ENCODE data around the gene WFS1.

Gene WFS1

GRCh38 chr4:6264225-6264540 is 5.5 kb upstream of the WFS1 start:
- peaks cover 27% of the 10 kb centered on the region for H3K4me1 Mint-ChIP-seq
- no peak for ATAC-seq
- peaks cover 31% of the 10 kb centered on the region for H3K27me3 Mint-ChIP-seq
- no peaks in the 10 kb centered on the region for H3K36me3 Mint-ChIP-seq
- H3K4me3 Mint-ChIP-seq, result no peak overlapping the region
- no peaks in the 10 kb centered on the region for H3K9me3 Mint-ChIP-seq
- no peak overlapping the region for H3K27ac Mint-ChIP-seq

- no peaks in the 10 kb centered on the region for H3K9me3 Mint-ChIP-seq
- no peak for ATAC-seq
- peaks cover 29% of the 10 kb centered on the region for H3K4me1 Mint-ChIP-seq
- H3K27ac Mint-ChIP-seq, result no peak overlapping the region
- H3K4me3 Mint-ChIP-seq, result no peak overlapping the region
- no peaks in the 10 kb centered on the region for H3K36me3 Mint-ChIP-seq
- peaks cover 22% of the 10 kb centered on the region for H3K27me3 Mint-ChIP-seq
Measured at GRCh38 chr4:6265546-6265945, 4.1 kb upstream of the WFS1 start.

DNA sequence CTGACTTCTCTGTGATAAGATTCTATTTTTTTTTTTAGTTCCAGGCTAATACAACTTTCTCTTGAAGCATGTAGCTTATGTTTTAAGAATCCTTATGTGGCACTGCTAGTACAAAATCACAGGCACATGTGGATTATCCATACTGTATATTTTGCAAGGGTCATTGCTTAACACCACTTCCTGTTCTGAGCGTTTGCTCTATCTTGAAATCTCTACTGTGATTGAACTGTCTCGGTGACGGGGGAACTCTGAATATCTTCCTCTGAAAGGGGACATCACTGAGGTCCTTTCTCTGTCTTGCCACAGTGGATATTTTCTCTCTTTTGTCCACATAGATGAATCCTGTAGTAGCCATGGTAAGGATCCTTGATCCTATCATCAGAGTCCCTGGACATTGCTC is 2.1 kb upstream of the WFS1 start:
- Mint-ChIP-seq H3K27ac (no peak overlapping the region), H3K36me3 (no peaks in the 10 kb centered on the region), H3K27me3 (peaks cover 2% of the 10 kb centered on the region), H3K9me3 (no peaks in the 10 kb centered on the region), H3K4me1 (peaks cover 24% of the 10 kb centered on the region), H3K4me3 (no peak overlapping the region)
- ATAC-seq, result no peak

GRCh38 chr4:6268650-6269615 is 717 bp upstream of the WFS1 start:
- peaks cover 24% of the 10 kb centered on the region for H3K4me1 Mint-ChIP-seq
- H3K36me3 Mint-ChIP-seq, result no peaks in the 10 kb centered on the region
- peak overlapping the region; percentile 56 for H3K27ac Mint-ChIP-seq
- H3K4me3 Mint-ChIP-seq, result peak overlapping the region; percentile 83
- H3K9me3 Mint-ChIP-seq, result no peaks in the 10 kb centered on the region
- ATAC-seq, result peak; percentile 17
- H3K27me3 Mint-ChIP-seq, result no peaks in the 10 kb centered on the region

GRCh38 chr4:6270636-6271121 is 1.0 kb downstream of the WFS1 start:
- Mint-ChIP-seq H3K9me3 (no peaks in the 10 kb centered on the region), H3K4me1 (peaks cover 24% of the 10 kb centered on the region), H3K36me3 (no peaks in the 10 kb centered on the region), H3K27me3 (no peaks in the 10 kb centered on the region), H3K27ac (no peak overlapping the region), H3K4me3 (peak overlapping the region; percentile 72)
- no peak for ATAC-seq

DNA sequence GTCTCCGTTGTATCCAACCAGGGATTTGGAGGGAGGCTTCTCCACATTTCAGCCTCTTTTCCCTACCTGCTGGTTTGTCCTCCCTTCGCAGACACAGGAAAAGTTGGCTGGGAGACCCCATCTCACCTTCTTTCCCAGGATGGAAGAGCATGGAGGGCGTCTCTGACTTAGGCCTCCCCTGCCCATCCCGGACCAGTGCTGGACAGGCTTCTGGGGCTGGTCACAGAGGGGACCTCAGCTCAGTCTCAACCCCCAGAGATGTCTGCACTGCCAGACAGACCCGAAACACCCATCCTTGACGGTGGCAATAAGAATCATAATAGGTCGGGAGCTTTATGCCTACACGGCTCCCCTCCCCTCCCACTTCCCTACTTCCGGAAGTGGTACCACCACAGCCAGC is 1.6 kb downstream of the WFS1 start:
- Mint-ChIP-seq H3K4me1 (peaks cover 24% of the 10 kb centered on the region), H3K36me3 (no peaks in the 10 kb centered on the region), H3K27me3 (no peaks in the 10 kb centered on the region), H3K27ac (no peak overlapping the region), H3K9me3 (no peaks in the 10 kb centered on the region), H3K4me3 (peak overlapping the region; percentile 14)
- no peak for ATAC-seq

DNA sequence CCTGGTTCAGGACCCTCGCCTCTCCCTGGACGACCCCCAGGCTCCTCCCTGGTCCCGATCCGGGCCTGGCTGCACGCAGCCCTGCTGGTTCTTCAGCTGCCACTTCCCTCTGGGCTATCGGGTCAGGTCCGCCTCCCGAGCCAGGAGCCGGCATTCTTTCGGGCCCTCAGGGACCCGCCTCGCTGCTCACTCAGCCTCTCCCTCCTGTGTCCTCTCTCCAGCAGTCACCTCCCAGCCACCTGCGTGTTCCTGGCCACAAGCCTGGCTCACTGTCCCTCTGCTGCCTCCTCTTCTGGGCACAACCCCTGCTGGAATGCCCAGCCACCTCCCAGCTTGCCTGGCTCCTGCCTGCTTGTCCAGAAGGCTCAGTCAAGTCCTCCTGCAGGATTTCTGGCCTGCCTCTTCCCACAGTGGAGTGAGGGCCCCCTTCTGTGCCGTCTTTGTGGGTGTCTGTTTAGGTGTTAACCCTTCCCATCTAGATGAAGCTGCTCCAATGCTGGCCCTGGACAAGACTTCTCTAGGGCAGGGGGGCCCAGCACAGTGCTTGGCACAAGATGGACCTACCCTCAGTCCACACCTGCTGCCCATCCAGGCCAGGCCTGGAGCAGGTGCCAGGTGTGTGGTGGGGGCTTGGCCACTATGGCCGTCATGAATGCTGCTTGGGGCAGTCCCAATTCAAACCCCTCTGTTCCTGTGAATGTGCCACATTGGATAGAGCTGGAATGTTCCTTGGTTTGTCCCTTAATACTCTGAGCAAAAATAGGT is 2.2 kb downstream of the WFS1 start:
- Mint-ChIP-seq H3K27ac (no peak overlapping the region), H3K4me3 (peak overlapping the region; percentile 48), H3K4me1 (peaks cover 24% of the 10 kb centered on the region)

GRCh38 chr4:6272863-6273660 is 3.4 kb downstream of the WFS1 start:
- Mint-ChIP-seq H3K36me3 (no peaks in the 10 kb centered on the region), H3K27ac (no peak overlapping the region), H3K4me3 (no peak overlapping the region), H3K27me3 (no peaks in the 10 kb centered on the region), H3K4me1 (peaks cover 13% of the 10 kb centered on the region), H3K9me3 (no peaks in the 10 kb centered on the region)
- ATAC-seq, result no peak

More for the DNA sequence above, 2.2 kb downstream of the WFS1 start:
- ATAC-seq, result no peak
- Mint-ChIP-seq H3K27me3 (no peaks in the 10 kb centered on the region), H3K36me3 (no peaks in the 10 kb centered on the region), H3K9me3 (no peaks in the 10 kb centered on the region)

DNA sequence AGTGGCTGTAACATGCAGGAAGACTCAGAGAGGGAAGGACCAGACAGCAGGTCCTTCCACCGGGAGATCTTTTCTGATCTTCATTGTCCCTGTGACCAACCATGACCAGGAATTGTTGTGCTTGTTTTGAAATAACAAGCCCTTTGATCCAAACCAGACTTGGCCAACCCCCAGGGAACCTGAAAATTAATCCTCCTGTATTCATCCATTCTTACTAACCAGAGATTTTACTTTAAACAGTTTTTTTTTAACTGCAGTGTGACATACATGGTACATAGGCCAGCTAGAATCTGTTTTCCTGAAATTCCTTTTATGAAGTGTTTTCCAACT is 4.0 kb downstream of the WFS1 start:
- Mint-ChIP-seq H3K4me1 (peaks cover 10% of the 10 kb centered on the region), H3K9me3 (no peaks in the 10 kb centered on the region), H3K36me3 (no peaks in the 10 kb centered on the region), H3K27me3 (no peaks in the 10 kb centered on the region), H3K27ac (no peak overlapping the region), H3K4me3 (no peak overlapping the region)
- ATAC-seq, result no peak

DNA sequence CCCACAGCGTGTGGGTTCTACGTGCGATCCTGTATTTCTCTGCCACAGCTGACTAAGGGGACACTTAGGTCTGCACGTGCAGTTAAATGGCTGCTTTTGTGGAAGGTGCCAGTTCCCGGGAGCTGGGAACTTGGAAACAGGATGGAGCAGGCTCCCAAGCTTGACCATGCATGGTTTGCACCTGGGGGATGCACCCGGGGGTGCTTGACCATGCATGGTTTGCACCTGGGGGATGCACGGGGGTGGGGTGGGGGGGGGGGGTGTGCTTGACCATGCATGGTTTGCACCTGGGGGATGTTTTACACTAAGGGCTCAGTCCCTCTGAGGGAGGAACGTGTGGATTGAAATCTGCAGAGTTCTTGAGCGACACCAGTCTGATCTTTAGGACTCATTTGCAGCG is 5.7 kb downstream of the WFS1 start:
- Mint-ChIP-seq H3K9me3 (no peaks in the 10 kb centered on the region), H3K27me3 (no peaks in the 10 kb centered on the region), H3K36me3 (no peaks in the 10 kb centered on the region), H3K4me1 (peaks cover 7% of the 10 kb centered on the region), H3K4me3 (no peak overlapping the region), H3K27ac (no peak overlapping the region)
- ATAC-seq, result no peak

DNA sequence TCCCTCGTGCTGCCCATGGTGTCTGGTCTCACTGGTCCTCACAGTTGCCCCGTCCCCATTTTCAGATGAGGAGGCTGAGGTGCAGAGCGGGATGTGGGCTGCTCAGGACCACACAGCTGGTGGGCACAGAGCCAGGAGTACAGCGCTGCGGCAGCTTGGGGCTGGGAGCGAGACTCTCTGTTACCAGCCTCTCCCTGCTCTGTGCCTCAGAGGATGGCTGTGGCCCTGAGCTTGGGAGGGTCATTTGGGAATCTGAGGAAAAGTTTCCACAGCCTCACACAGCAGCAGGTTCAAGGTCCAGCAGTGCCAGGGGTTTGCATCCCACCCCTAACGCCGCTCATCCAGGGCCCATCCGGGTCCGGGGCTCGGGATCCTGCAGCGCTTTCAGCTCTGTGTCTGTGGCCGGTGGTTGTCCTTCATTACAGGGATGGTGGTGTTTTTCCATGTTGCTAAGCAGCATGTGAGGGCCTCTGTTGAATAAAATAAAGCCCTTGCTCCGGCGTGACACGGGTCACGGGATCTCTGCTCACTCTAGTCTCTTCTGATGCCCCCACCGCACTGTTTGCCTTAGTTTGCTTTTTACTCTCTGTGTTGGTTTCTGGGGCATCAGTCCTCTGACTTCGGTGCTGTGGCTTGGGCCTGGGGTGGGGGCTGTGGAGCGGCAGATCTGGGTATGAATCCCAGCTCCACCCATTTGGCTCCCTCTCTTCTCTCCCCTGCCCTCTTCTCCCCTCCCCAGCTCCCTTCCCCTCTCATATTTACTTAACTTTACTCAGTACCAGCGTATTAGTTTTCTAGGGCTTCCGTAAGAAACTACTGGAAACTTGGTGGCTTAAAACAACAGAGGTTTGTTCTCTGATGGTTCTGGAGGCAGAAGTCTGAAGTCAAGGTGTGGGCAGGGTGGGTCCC is 6.5 kb downstream of the WFS1 start:
- Mint-ChIP-seq H3K36me3 (peaks cover 7% of the 10 kb centered on the region), H3K4me3 (no peak overlapping the region), H3K4me1 (peaks cover 7% of the 10 kb centered on the region), H3K27me3 (no peaks in the 10 kb centered on the region), H3K9me3 (no peaks in the 10 kb centered on the region), H3K27ac (no peak overlapping the region)
- no peak for ATAC-seq

DNA sequence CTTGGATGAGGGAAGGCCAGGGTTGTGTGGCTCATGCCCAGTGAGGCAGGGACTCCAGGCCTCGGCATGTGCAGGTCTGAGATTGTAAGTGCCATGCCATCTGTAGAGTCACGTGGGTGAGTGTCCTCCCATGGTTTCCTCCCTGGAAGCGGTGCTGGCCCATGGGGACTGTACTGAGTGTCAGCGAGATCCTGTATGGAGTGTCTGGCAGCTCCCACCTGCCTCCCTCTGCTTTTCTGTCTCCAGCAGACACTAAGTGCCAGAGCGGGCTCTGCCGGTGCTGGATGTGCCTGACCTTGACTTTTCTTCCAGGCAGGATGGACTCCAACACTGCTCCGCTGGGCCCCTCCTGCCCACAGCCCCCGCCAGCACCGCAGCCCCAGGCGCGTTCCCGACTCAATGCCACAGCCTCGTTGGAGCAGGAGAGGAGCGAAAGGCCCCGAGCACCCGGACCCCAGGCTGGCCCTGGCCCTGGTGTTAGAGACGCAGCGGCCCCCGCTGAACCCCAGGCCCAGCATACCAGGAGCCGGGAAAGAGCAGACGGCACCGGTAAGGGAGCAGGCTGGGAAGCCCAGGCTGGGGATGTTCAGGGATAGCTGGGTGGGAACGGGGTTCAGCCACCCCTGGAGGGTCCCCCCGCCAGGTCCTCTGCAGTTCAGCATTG is 7.6 kb downstream of the WFS1 start:
- Mint-ChIP-seq H3K27me3 (no peaks in the 10 kb centered on the region), H3K36me3 (peaks cover 8% of the 10 kb centered on the region), H3K27ac (no peak overlapping the region), H3K9me3 (no peaks in the 10 kb centered on the region), H3K4me3 (no peak overlapping the region), H3K4me1 (peaks cover 7% of the 10 kb centered on the region)
- no peak for ATAC-seq

DNA sequence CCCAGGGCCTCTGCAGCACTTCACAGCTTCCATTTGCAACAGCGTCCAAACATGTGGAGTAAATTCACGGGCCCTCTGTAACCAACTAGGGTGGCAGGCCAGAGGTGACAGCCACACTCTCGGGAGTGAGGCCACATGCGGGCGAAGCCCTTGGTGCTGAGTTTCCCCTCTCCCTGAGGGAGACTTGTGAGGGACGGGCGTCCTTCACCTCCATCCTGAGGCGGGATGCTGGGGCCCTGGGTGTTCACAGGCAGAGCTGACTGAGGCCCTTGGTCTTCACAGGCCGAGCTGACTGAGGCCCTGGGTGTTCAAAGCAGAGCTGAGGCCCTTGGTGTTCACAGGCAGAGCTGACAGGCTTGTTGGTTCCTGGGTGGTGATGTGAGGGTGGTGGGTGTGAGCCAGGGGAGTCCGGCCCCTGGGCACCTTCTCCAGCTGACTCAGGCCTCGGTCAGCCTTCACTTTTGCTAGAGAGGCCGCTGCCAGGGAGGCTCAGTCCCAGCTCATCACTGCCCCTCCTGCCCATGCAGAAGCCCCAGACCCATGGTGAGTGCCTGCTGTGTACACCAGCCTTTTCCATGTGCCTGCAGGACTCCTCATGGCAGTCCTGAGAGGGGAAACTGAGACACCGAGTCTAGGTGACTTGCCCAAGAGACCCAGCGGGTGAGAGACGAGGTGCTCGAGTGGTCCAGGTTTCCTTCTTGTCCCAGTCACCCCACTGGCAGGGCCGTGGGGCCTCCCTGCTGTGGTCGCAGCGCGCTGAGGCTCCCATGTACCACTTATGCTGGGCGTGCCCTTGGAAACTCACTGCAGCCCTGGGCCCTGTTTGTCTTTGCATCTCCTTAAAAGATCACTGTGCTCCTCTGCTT is 8.5 kb downstream of the WFS1 start:
- H3K4me3 Mint-ChIP-seq, result no peak overlapping the region
- H3K9me3 Mint-ChIP-seq, result no peaks in the 10 kb centered on the region

More for the DNA sequence above, 8.5 kb downstream of the WFS1 start:
- Mint-ChIP-seq H3K27me3 (no peaks in the 10 kb centered on the region), H3K4me1 (peaks cover 7% of the 10 kb centered on the region), H3K36me3 (peaks cover 8% of the 10 kb centered on the region), H3K27ac (no peak overlapping the region)
- peak; percentile 14 for ATAC-seq
